ENCODE measurements around the gene ART3.

Gene ART3

DNA sequence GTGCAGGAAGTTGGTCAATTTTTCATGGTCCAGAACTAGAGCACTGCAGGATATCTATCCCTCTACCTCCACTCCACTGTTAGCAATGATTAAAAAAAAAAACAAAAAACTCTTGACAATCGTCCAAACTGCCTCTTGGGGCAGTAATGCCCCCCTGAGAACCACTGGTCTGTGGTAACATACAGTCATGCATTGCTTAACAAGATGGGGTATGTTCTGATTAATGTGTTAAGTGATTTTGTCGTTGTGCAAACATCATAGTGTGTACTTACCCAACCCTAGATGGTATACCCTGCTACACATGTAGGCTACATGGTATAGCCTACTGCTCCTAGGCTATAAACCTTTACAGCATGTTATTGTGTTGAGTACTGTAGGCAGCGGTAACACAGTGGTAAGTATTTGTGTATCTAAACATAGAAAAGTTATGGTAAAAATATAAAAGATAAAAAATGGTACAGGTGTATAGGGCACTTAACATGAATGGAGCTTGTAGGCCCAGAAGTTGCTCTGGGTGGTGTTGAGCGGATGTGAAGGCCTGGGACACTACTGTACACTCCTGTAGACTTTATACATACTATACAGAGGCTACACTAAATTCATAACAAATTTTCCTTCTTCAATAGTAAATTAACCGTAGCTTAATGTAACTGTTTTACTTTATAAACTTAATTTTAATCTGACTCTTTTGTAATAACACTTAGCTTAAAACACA, 34.1 kb downstream of the ART3 start:
- in situ Hi-C loops (cut with MboI; ENCODE audit: low sequenced_read_pairs, unreplicated experiment), result no loop called here
- no peak for DNase-seq (ENCODE audit: low spot score)
- TF ChIP-seq, protein P1, sequence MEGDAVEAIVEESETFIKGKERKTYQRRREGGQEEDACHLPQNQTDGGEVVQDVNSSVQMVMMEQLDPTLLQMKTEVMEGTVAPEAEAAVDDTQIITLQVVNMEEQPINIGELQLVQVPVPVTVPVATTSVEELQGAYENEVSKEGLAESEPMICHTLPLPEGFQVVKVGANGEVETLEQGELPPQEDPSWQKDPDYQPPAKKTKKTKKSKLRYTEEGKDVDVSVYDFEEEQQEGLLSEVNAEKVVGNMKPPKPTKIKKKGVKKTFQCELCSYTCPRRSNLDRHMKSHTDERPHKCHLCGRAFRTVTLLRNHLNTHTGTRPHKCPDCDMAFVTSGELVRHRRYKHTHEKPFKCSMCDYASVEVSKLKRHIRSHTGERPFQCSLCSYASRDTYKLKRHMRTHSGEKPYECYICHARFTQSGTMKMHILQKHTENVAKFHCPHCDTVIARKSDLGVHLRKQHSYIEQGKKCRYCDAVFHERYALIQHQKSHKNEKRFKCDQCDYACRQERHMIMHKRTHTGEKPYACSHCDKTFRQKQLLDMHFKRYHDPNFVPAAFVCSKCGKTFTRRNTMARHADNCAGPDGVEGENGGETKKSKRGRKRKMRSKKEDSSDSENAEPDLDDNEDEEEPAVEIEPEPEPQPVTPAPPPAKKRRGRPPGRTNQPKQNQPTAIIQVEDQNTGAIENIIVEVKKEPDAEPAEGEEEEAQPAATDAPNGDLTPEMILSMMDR (IDR thresholded peaks at IDR 0.05; ENCODE audit: borderline replicate concordance, control extremely low read depth, extremely low read depth, insufficient read depth, missing control alignments), result no peak

DNA sequence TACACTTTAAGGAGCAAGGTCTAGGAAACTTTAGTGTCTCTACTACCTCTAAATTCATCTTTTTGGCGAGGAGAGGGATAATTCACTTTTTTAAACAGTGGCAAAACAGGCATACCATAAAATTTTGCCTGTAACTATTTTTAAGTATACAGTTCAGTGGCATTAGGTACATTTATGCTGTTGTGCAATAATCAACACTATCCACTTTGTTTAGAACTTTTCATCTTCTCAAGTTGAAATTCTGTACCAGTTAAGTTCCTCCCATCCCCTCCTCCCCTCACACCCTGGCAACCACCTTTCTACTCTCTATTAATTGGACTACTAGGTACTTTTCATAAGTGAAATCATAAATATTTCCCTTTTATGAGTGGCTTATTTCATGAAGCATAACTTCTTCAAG, 42.3 kb downstream of the ART3 start:
- TF ChIP-seq, protein P1 (IDR thresholded peaks at IDR 0.05; ENCODE audit: borderline replicate concordance, control extremely low read depth, extremely low read depth, insufficient read depth, missing control alignments), result no peak
- no peak for DNase-seq (ENCODE audit: low spot score)
- in situ Hi-C loops (cut with MboI; ENCODE audit: low sequenced_read_pairs, unreplicated experiment), result no loop called here

DNA sequence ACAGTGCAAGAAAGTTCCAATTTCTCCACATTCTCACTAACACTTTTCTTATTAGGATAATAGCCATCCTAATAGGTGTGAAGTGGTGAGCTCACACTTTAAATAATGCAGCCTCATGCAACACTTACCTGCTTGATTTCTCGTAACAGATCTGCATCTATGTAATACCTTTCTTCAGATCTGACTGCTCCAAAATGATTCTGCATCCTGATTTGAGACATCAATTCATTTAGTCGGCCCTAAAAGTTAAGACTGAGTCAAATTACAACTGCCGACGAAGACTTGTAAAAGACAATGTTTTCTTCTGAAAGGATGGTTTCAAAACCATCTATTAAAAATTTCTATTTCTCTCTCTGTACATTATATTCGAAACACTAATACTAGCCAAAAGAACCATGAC, 43.0 kb downstream of the ART3 start:
- in situ Hi-C loops (cut with MboI; ENCODE audit: low sequenced_read_pairs, unreplicated experiment), result no loop called here
- TF ChIP-seq, protein P1 (IDR thresholded peaks at IDR 0.05; ENCODE audit: borderline replicate concordance, control extremely low read depth, extremely low read depth, insufficient read depth, missing control alignments), result no peak
- DNase-seq (ENCODE audit: low spot score), result no peak

DNA sequence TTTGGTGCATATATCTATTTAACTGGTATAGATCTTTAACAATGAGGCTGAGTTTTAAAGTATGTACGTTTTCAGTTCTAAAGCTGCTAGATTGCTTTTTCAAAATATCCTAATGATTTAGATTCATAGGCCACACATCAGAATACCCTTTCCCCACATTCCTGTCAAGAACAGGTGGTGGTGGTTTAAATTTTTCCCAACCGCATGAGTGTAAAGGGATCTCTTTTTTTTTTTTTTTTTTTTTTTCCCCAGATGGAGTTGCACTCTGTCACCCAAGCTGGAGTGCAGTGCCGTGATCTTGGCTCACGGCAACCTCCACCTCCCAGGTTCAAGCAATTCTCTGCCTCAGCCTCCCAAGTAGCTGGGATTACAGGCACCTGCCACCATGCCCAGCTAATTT, 45.7 kb downstream of the ART3 start:
- TF ChIP-seq, protein P1 (IDR thresholded peaks at IDR 0.05; ENCODE audit: borderline replicate concordance, control extremely low read depth, extremely low read depth, insufficient read depth, missing control alignments), result no peak
- in situ Hi-C loops (cut with MboI; ENCODE audit: low sequenced_read_pairs, unreplicated experiment), result no loop called here
- no peak for DNase-seq (ENCODE audit: low spot score)

DNA sequence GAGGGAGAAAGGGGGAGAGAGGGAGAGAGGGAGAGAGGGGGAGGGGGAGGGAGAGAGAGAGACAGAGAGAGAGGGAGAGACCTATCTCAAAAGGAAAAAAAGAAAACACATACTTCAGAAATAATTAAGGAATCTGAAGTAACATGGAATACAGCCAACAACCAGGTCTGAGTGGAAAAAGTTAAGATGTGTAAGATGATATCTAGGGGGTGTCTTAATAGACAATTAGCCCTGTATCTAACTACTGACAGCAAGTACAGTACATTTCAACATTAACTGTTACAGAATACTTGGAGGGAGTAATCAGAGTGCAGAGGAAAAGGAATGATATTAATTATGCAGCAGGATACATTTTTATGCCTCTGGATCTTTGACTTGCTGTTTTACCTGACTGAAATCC, 51.3 kb downstream of the ART3 start:
- no peak for DNase-seq (ENCODE audit: low spot score)
- in situ Hi-C loops (cut with MboI; ENCODE audit: low sequenced_read_pairs, unreplicated experiment), result no loop called here
- TF ChIP-seq, protein P1 (IDR thresholded peaks at IDR 0.05; ENCODE audit: borderline replicate concordance, control extremely low read depth, extremely low read depth, insufficient read depth, missing control alignments), result no peak

DNA sequence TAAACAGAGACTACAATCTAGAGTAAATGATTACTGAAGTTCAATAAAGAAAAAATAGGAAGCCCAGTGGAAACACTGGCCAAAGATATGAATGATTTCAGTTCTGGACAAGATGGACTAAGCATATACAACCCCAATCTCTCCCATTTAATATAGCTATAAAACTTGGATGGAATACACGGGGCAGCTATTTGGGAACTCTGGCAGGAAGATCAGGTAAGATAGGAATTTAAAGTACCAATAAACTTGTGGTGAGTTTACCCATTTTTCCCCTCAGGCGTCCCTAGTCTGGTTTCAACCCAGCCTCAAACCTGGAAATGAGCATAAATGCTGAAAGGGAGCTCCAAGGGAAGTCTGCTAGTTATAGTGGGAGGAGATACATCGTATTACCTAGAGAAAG, 53.2 kb downstream of the ART3 start:
- TF ChIP-seq, protein P1 (IDR thresholded peaks at IDR 0.05; ENCODE audit: borderline replicate concordance, control extremely low read depth, extremely low read depth, insufficient read depth, missing control alignments), result no peak
- no peak for DNase-seq (ENCODE audit: low spot score)
- in situ Hi-C loops (cut with MboI; ENCODE audit: low sequenced_read_pairs, unreplicated experiment), result no loop called here
